NCI-H748 (cell line): ENCODE results near the gene DPP10.
"Not testable (repeated sequence)": the region's sequence is repeated elsewhere in the genome, so short reads cannot be mapped to it uniquely, and the experiment has no call there.

Experiments used
- DNase-seq: peaks from one replicate; lab custom pipeline; 2025; ENCODE audit not compliant: unreplicated experiment; lab: John Stamatoyannopoulos, UW

DPP10 gene

GRCh38 chr2:114507744-114508143, 65.3 kb downstream of the DPP10 start:
- DNase-seq = no peak

- no peak for DNase-seq
Observed at GRCh38 chr2:114515882-114516281, 73.4 kb downstream of the DPP10 start.

GRCh38 chr2:114517580-114517979, 75.1 kb downstream of the DPP10 start:
- DNase-seq = no peak

DNA sequence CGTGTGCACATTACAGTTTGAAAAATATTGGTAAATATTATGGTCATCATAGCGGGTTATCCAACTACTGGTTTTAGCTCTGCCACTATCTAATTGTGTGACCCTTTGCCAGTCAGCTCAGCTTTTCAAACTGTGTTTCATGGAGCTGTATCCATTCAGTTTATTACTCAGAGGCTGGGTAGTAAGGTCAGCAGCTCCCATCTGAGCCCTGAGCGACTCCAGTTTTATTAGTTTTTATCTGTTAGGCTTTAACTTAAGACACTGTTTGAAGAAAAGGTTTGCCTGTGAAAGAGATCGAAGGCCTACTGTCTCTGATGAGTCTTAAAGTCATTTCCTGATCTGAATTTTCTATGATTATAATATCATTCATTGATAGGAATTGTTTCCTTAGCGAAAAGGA, 76.3 kb downstream of the DPP10 start:
- DNase-seq = no peak

- DNase-seq = not testable (repeated sequence)
Observed at GRCh38 chr2:114522612-114523011, 80.2 kb downstream of the DPP10 start.

- DNase-seq = no peak
Observed at GRCh38 chr2:114525955-114526354, 83.5 kb downstream of the DPP10 start.

- no peak for DNase-seq
Observed at GRCh38 chr2:114526841-114527240, 84.4 kb downstream of the DPP10 start.

DNA sequence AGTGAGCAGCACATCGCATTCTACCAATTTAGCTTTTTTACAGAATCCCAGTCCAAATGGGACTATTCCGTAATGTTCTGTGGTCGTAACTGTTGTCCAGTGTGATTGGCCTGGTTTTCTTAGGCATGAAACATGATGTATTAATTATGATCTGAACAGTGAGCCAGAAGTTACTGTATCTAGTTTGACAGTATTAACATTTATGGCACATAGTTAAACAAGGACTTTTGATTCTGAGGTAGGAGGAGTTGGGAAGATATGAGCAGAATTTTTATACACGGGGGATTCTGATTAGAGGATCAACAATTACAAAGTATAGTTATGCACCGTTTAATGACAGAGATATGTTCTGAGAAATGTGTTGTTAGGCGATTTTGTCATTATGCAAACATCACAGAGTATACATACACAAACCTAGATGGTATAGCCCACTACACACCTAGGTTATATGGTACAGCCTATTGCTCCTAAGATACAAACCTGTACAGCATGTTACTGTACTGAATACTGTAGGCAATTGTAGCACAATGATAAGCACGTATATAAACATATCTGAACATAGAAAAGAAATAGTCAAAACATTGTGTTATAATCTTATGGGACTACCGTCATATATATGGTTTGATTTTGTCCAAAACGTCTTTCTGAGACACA, 85.0 kb downstream of the DPP10 start:
- DNase-seq = no peak

- no peak for DNase-seq
Observed at GRCh38 chr2:114534116-114535084, 92.0 kb downstream of the DPP10 start.

GRCh38 chr2:114537777-114538176, 95.3 kb downstream of the DPP10 start:
- no peak for DNase-seq

DNA sequence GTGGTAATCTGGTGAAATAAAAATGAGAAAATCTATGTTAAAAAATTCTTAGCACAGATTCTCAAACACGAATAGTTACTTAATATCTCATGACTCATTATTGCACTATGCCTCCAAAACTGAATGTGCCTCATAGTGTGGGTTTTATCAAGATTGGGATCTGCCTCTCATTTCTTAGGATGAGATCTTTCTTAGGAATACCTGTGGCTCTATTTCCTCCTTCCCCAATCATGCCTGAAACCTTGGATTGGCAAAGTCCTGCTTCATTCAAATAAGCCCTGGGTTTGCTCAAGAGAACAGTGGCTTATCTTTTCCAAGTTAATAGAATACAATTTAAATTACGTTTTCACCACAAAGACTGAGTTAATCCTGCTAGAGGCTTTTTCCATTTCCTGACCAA, 100.3 kb downstream of the DPP10 start:
- no peak for DNase-seq

DNA sequence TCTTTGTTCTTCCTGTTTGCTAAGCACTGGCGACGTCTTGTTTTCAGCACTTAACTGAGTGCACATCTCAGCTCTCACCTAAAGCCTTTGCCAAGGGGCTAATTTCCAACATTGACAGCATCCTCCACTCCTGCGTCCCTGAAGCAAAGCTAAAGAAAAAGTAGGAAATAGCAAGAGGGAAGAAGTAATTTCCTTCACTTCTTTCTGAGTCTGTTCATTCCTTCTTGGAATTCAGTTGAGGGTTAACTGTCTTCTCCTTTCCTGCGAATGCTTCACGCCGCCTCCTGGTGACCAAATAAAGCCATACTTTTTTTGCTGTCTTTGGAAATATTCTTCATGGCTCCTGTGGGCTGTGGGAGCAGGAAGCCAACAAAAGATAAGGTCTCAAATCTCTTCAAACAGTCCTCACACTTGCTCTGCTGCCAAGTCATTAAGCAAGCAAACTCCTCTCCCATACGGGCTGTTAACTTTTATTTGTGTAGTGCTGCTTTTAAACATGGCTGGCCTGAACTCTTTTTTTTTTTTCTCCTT, 100.9 kb downstream of the DPP10 start:
- DNase-seq = peak; percentile 2

DNA sequence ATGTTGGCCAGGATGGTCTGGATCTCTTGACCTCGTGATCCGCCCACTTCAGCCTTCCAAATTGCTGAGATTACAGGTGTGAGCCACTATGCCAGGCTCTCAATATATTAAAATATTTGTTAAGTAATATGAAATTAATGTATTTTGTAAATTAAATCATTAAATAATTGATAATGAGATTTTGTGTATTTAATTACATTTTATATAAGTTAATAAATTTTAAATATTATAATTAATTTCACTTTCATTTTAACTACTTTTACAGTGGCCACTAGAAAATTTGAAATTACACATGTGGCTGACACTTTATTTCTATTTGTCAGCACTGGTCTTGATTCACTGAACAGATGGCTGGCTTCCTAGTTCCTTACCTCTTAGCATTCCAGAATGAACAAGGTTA, 102.6 kb downstream of the DPP10 start:
- DNase-seq = no peak

GRCh38 chr2:114546531-114546930, 104.1 kb downstream of the DPP10 start:
- DNase-seq = no peak

DNA sequence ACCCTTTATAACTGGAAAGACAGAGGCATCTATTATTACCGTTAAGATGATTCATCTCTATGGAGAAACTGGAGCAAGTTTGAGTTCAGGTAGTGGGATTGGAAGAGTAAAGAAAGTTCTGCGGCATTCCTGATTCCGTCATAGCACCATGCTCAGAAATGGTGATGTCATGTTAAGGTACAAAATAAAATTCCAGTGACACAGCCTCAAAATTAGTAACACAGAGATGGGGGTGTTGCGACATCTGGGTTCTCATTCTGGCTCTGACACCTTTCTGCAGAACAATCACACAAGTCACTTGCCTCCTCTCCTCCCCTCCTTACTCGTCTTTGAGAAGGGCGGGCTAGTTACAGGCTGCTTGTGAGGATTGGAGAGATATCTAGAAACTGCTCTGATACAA, 105.7 kb downstream of the DPP10 start:
- no peak for DNase-seq

DNA sequence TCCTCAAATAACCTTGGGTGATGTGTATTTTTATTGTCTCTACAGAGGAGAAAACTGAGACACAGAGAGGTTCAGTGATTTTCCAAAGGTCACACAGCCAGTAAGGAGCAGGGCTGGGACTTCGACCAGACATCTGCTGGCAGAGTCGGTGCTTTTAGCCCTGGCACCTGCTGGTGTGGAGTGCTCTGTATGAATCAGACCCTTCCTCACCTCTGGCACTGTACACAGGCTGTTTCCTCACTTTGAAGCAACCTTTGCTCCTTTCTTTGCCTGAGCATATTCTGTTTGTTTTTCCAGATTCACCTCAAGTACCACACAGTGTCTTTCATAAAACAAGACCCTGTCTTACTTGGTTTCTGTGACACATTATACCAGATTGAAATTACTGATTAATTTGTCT, 107.9 kb downstream of the DPP10 start:
- DNase-seq = no peak

DNA sequence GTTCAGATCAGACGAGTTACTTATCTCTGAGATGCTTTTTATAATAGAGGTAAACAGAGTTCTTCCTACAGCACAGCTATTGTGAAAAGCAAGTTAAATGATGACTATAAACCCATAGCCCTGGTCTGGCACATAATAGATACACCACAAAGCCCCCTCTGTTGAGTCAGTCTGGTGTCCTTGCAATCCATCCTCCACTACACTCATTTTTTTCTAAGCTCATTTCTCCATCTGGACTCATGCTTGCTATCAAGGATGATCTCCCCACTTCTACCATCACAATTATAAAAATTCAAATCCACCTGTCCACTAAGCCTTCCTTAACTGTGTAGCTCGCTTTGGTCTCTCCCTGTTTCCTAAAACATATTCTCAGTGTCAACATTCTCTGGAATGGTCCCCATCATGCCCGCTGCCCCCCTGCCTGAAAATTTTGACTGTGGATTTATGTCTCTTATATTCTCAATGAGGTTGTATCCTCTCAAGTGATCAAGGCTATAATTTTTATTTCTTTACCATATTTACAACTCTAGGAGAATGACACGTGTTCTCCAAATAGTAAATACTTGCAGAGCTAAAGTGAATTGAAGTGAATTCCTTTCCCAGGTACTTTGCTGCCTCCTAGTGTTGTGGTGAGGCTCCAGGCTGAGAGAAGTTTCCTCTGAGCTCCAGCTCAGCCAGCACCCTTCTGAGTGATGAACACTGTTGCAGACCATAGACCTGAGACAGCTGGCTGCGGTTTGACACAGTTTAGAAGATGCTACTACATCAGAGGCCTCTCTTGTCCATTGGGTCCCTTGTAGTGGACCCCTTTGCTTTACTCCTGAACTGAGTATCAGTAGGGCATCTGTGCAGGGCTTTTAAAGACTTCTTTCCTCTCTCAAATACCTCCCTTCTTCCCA, 108.7 kb downstream of the DPP10 start:
- peak; percentile 59 for DNase-seq

DNA sequence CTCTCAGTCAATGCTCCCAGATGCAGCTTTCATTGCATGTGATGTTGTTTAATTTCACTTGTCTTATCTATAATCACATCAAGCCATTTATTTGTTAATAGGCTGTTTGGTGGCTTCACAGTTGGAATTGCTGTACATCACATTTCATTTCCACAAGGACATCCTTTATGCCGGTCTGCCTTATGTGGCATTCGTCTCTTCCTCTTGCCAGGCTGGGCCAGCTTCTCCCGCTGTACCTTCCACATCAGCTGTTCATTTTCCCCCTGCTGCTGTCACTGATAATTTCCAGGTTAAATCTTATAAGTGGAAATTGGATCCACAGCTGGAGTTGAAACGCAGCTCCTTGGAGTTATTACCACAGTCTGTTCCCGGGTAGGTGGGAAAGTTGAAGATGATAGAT, 110.6 kb downstream of the DPP10 start:
- no peak for DNase-seq

DNA sequence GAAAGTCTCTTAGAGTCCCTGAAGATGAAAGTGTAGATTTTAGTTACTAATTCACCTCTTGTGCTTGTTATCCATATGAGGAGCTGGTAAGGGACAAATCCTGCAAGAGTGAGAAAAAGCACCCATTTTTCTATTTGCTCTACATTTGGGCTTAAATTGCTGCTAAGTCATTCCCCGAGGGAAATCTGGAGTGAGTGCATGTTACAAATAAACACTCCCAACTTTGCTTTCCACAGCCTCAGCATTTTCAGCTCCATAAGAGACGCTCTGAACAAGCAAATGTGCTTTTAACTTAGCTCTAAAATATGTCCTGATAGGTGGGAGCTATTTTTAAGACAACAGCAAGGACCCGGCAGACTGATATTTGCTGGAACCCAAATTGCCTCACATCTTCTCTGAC, 126.7 kb downstream of the DPP10 start:
- DNase-seq = no peak

- no peak for DNase-seq
Observed at GRCh38 chr2:114577657-114578056, 135.2 kb downstream of the DPP10 start.

DNA sequence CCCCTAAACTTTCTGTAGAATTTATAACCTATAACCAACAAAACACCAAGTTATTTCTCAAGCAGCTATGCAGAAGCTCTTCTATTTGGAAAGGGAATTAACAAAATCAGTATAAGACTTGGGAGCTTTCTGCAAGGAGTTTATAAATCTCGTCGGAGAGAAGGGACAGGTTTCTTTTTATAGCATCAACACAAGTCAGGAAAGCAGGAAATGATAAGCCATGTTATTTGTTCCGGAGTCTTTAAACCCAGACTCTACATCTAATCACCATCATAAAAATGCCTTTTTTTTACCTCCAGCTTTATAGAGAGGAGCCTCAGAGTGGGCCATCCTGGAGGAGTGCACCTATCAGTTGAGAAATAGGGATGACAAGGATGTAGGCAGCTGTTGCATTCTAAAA, 137.1 kb downstream of the DPP10 start:
- no peak for DNase-seq
